GM18520 (cell line): ENCODE data around the gene MEGF10.

Experiments used
- ATAC-seq: cut with Tn5 transposase; IDR thresholded peaks from one replicate; pipeline ENCODE4 v1.9.1; 2021; ENCODE audit not compliant: unreplicated experiment

MEGF10 gene

DNA sequence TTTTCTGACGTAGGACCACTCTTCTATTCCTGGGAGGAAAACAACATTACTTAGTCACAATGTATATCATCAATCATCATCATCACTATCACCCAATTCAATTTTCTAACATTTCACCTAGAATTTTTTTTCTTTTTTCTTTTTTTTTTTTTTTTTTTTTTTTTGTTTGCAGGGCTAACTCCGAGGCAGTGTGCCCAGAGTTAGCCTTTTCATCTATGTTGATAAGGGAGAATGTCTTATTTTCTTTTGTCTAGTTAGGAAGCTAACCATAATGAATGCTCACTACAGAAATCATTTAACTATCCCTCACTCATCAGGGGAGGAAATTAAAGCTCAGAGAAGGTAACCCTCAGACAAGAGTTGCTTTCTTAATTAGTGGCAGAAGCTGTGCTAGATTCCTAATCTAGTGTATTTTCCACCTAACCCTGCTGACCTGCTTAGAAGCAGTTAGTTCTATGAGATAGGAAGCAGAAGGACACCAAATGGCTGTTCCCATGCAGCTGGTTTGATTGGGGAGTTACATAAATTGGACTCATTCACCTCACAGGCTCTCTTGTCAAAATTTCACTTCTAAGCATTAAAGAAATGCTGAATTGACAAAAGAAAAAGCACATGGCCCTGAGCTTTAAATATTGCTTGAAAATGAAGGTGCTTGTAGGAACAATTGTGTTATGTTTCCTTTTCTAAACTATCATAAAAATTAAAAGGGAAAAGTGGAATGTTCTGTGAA lies 218.2 kb downstream of the MEGF10 start:
- no peak for ATAC-seq
